BLaER1 treated with 17β-estradiol and CSF1 and Interleukin-3, amounts not matched to agents 10 nM and 100 nM (cell line): ENCODE results near the gene EFCAB14.

Experiments used
- H3K27ac ChIP-seq, 11 experiments: shearing (Covaris generic); formaldehyde crosslinking; 2 replicates each; pipeline ENCODE4 v1.8.1; 2022
- H3K27me3 ChIP-seq, 11 experiments: shearing (Covaris generic); formaldehyde crosslinking; 2 replicates each; pipeline ENCODE4 v1.8.1; 2022
- H3K36me3 ChIP-seq, 11 experiments: shearing (Covaris generic); formaldehyde crosslinking; 2 replicates each; pipeline ENCODE4 v1.8.1; 2022
- H3K4me1 ChIP-seq, 10 experiments: shearing (Covaris generic); formaldehyde crosslinking; 2 replicates each; pipeline ENCODE4 v1.8.1; 2022
- H3K4me2 ChIP-seq, 11 experiments: shearing (Covaris generic); formaldehyde crosslinking; 2 replicates each; pipeline ENCODE4 v1.8.1; 2022
- H3K4me3 ChIP-seq, 10 experiments: shearing (Covaris generic); formaldehyde crosslinking; 2 replicates each; pipeline ENCODE4 v1.8.1; 2022
- H3K9ac ChIP-seq, 11 experiments: shearing (Covaris generic); formaldehyde crosslinking; 2 replicates each; pipeline ENCODE4 v1.8.1; 2022
- H3K9me3 ChIP-seq, 11 experiments: shearing (Covaris generic); formaldehyde crosslinking; replicated peaks in 1 of 11; 2 replicates each; pipeline ENCODE4 v1.8.1; 2022
- H4K20me1 ChIP-seq, 11 experiments: shearing (Covaris generic); formaldehyde crosslinking; 2 replicates each; pipeline ENCODE4 v1.8.1; 2022
- Cebpa-rat ChIP-seq, 11 experiments: shearing (Covaris generic); IDR thresholded peaks; 2 replicates each; pipeline ENCODE4 v1.8.1; 2022

Gene EFCAB14

GRCh38 chr1:46630719-46631118, 88.2 kb downstream of the EFCAB14 start:
- H3K4me3 ChIP-seq: no peak overlapping the region
- H3K4me1 ChIP-seq: no peaks in the 10 kb centered on the region
- H4K20me1 ChIP-seq: no peaks in the 10 kb centered on the region
- H3K4me2 ChIP-seq: no peak overlapping the region
- no peaks in the 10 kb centered on the region for H3K9me3 ChIP-seq
- peaks cover 33 to 65% (median 51%) of the 10 kb centered on the region in 11 experiments for H3K36me3 ChIP-seq
- TF ChIP-seq Cebpa-rat (IDR thresholded peaks at IDR 0.05): no peak
- no peaks in the 10 kb centered on the region for H3K27me3 ChIP-seq
- H3K9ac ChIP-seq: no peak overlapping the region
- no peak overlapping the region for H3K27ac ChIP-seq
